Breast epithelium (tissue), 4 donors: ENCODE measurements around the gene ENDOD1. TPM values are rescaled to one million over a fixed set of nuclear protein-coding genes. Genes with fewer than 3 reads are reported as not detected.

Source experiments
- DNase-seq, 2 donors: peaks; one replicate each; pipeline ENCODE4 v3.0.0-alpha.2; 2019; ENCODE audit warnings: low spot score in 2 of 2
- H3K27ac ChIP-seq, 2 donors: fragments of 200-600 bp; sonication (generic) in 1 of 2; one replicate each; pipeline ENCODE4 v1.5.1; 2016 to 2019; ENCODE audit warnings: mild to moderate bottlenecking in 1 of 2
- H3K27me3 ChIP-seq, 2 donors: fragments of 200-600 bp; sonication (generic) in 1 of 2; one replicate each; pipeline versions ENCODE4 v1.5.1 to v1.6.0; 2017 to 2019; ENCODE audit warnings: control low read depth in 1 of 2, mild to moderate bottlenecking in 1 of 2
- H3K36me3 ChIP-seq: fragments of 200-600 bp; one replicate; pipeline ENCODE4 v1.5.1; 2019
- H3K4me1 ChIP-seq, 2 donors: fragments of 200-600 bp; sonication (generic); one replicate each; pipeline ENCODE4 v1.5.1; 2016 to 2019; ENCODE audit warnings: control low read depth in 1 of 2
- H3K4me3 ChIP-seq, 3 donors: fragments of 200-600 bp; sonication (generic); 1 replicate in 2 of 3; 2 replicates in 1 of 3; pipeline ENCODE4 v1.5.1; 2016 to 2019; ENCODE audit warnings: mild to moderate bottlenecking in 3 of 3, moderate library complexity in 2 of 3
- H3K9me3 ChIP-seq, 2 donors: fragments of 200-600 bp; sonication (generic) in 1 of 2; one replicate each; pipeline ENCODE4 v1.5.1; 2016 to 2019; ENCODE audit warnings: control low read depth in 1 of 2
- POLR2A ChIP-seq: fragments of 450-650 bp; IDR thresholded peaks from one replicate; pipeline ENCODE4 v1.6.1; 2016; ENCODE audit warnings: antibody characterized with exemption, mild to moderate bottlenecking, moderate library complexity
- POLR2AphosphoS5 ChIP-seq, 3 donors: sonication (generic); formaldehyde crosslinking; IDR thresholded peaks; one replicate each; pipeline ENCODE4 v1.6.1; 2017; ENCODE audit warnings: antibody characterized with exemption in 3 of 3
- intact Hi-C: fragments of 100-400 bp; cut with DNase I; formaldehyde crosslinking; loops from one replicate; pipeline ENCODE4 v1.15.1; 2023; ENCODE audit warnings: low total_unique reads
- total RNA-seq, 3 donors: library from RNA; depleted of rRNA; stranded (reverse); fragments of >200 nt; gene quantifications; one replicate each; pipeline ENCODE4 v1.1.0, GENCODE V29; 2016
- TF ChIP-seq, protein P1 (sequence below), 3 donors: fragments of 450-650 bp; IDR thresholded peaks; one replicate each; pipeline ENCODE4 v1.5.1; 2016 to 2017; ENCODE audit warnings: antibody characterized with exemption in 3 of 3, mild to moderate bottlenecking in 3 of 3, moderate library complexity in 3 of 3

Gene ENDOD1
- total RNA-seq, 3 donors from 2014 or later, result 19.7 to 49.8 (median 48.7) TPM

DNA sequence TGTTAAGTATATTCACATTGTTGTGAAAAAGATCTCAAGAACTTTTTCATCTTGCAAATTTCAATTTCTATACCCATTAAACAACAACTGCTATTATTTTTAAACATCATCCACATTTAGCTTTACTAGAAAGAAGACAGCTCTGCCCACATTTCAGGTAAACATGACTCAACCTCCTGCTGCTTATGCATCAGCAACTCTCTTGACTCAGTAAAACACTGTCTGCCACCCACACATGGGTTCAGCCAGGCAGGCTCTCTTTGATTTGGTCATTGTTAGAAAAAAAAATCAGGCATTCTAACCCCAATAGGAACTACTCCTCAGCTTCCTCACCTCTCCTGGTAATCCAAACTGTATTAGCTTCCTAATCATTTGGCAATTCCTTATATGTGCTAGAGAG lies 5.1 kb upstream of the ENDOD1 start:
- H3K9me3 ChIP-seq, result no peaks in the 10 kb centered on the region
- DNase-seq, result no peak
- TF ChIP-seq POLR2AphosphoS5 (IDR thresholded peaks at IDR 0.05), result no peak
- TF ChIP-seq, protein P1, sequence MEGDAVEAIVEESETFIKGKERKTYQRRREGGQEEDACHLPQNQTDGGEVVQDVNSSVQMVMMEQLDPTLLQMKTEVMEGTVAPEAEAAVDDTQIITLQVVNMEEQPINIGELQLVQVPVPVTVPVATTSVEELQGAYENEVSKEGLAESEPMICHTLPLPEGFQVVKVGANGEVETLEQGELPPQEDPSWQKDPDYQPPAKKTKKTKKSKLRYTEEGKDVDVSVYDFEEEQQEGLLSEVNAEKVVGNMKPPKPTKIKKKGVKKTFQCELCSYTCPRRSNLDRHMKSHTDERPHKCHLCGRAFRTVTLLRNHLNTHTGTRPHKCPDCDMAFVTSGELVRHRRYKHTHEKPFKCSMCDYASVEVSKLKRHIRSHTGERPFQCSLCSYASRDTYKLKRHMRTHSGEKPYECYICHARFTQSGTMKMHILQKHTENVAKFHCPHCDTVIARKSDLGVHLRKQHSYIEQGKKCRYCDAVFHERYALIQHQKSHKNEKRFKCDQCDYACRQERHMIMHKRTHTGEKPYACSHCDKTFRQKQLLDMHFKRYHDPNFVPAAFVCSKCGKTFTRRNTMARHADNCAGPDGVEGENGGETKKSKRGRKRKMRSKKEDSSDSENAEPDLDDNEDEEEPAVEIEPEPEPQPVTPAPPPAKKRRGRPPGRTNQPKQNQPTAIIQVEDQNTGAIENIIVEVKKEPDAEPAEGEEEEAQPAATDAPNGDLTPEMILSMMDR (IDR thresholded peaks at IDR 0.05), result no peak
- TF ChIP-seq POLR2A, result no peak
- no peak overlapping the region for H3K27ac ChIP-seq
- intact Hi-C loops, result no loop called here
- no peaks in the 10 kb centered on the region for H3K27me3 ChIP-seq
- no peaks in the 10 kb centered on the region for H3K4me1 ChIP-seq
- no peaks in the 10 kb centered on the region for H3K36me3 ChIP-seq
- H3K4me3 ChIP-seq, result no peak overlapping the region

DNA sequence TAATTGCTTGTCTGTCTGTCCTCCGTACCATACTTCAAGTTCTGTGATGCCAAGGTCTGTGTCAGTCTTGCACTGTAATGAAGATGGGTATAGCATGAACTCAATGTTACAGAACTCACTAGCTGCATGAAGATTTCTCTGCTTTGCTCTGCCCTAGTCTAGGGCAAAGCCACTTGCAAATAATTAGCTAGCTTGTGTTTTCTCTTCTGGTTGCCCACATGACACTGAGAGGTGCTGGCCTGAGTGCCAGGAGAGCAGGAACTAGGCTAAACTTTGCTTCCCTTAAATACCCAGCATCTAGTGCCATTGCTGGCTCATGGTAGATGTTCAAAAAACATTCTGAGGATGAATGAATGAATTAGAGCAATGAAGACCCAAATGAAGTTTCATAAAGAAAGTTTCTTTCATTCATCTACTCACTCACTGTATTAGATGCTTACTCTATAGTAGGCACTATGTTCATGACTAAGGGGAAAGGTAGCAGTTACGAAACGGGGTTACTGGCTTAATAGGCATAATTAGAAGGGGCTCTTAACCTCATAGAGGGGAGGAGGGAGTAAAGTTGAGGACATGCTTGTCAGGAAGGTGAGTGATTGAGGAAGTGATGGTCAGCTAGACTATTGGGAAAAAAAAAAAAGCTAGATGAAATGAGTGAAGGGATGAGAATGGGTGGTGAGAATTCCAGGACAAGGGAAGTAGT lies 4.4 kb upstream of the ENDOD1 start:
- Histone ChIP-seq H3K27ac (no peak overlapping the region), H3K36me3 (no peaks in the 10 kb centered on the region), H3K9me3 (no peaks in the 10 kb centered on the region), H3K4me3 (no peak overlapping the region), H3K4me1 (no peaks in the 10 kb centered on the region), H3K27me3 (no peaks in the 10 kb centered on the region)
- no peak for DNase-seq
- intact Hi-C loops, result no loop called here
- TF ChIP-seq POLR2AphosphoS5 (IDR thresholded peaks at IDR 0.05) (no peak), POLR2A (no peak)
- TF ChIP-seq, protein P1 (IDR thresholded peaks at IDR 0.05), result no peak

DNA sequence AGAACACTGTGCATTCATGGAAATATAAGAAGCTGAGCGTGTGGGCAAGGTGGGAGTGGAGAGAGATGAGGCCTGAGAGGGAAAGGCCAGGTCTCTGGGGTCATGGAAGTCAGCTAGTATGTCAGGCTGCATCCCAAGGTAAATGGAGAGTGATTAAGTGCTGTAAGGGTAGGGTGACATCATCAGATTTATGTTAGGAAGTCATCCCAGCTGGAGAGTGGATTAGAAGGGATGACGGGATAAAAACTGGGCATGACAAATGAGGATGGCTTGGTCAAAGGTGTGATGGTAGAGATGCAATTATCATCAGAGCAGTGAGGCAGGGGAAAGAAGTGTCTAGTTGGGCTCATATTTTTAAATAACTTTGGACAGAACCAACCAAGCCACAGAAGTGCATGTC lies 3.5 kb upstream of the ENDOD1 start:
- Histone ChIP-seq H3K4me3 (no peak overlapping the region), H3K4me1 (peaks cover 0 to 2% of the 10 kb centered on the region in 2 donors), H3K27ac (no peak overlapping the region), H3K27me3 (no peaks in the 10 kb centered on the region), H3K36me3 (no peaks in the 10 kb centered on the region), H3K9me3 (no peaks in the 10 kb centered on the region)
- no peak for TF ChIP-seq POLR2AphosphoS5 (IDR thresholded peaks at IDR 0.05)
- TF ChIP-seq, protein P1 (IDR thresholded peaks at IDR 0.05), result no peak
- intact Hi-C loops, result no loop called here
- no peak for DNase-seq

DNA sequence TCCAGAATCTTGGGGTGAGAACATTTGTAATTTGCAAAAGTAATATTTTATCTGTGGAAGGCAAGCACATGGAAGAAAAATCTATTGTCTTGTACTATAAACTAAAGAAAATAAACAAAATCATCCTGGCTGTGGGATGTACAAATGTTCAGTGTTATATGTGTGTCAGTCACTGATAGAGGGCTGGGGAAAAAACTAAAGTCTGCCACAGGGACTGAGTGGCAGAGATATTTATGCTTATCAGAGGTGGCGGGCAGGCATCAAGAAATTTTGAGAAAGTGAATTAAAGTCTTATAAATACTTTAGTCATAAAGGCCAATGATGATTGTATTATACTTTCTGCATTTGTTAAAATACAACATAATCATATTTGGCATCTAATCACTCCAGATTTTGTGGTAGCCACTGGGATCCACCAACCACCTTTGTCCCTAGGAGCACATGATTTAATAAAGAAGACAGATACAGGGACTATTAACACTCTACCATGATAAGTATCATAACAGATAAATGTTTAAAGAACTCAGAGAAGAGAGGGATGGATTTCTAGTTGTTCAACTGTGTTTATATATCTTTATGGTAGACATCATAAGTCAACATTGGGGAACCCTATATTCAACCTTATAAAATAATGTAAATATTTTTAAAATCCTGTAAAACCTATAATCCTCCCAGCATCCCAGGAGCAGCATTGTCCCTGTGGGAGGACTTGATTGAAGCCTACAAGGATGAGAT lies 2.6 kb upstream of the ENDOD1 start:
- intact Hi-C loops, result no loop called here
- no peaks in the 10 kb centered on the region for H3K9me3 ChIP-seq
- H3K4me1 ChIP-seq, result peaks cover 3 to 6% of the 10 kb centered on the region in 2 donors
- no peak overlapping the region for H3K4me3 ChIP-seq
- H3K27ac ChIP-seq, result no peak overlapping the region
- no peaks in the 10 kb centered on the region for H3K36me3 ChIP-seq
- no peaks in the 10 kb centered on the region for H3K27me3 ChIP-seq
- TF ChIP-seq POLR2AphosphoS5 (IDR thresholded peaks at IDR 0.05), result no peak
- TF ChIP-seq POLR2A, result no peak
- TF ChIP-seq, protein P1 (IDR thresholded peaks at IDR 0.05), result no peak
- DNase-seq, result no peak

DNA sequence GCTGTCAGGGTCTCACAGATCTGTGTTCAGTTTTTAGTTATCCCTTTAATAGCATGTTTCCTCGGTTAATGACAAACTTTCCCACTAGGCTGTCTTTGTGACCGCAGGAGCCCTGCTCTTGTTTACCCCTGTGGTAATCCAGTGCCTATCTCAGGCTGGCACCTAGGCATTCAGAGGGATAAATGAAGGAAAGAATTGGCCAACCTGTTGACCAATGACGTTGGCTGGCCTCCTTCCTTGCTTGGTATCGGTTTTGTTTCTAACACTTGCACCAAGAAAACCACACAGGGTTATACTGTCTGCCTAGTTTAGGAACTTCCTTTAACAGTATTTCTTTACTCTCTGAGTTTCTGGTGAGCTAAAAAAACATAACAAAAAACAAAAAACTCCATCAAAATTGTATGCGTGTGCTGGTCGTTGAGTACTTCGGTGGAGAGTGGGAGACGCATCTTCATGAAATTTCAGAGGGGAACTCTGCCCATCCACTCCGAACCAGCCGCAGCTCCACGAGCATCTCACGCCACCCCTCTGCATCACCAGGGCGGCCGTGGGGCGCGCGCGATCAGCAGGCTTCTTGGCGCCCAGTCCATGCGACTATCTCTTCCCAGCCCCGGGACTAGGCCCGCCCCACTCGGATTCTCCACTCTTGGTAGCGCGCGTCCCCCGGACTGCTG lies 563 bp upstream of the ENDOD1 start:
- DNase-seq, result peak in 1 of 2 donors; percentile 40
- H3K27me3 ChIP-seq, result no peaks in the 10 kb centered on the region
- H3K27ac ChIP-seq, result peak overlapping the region; percentile 89 to 93
- peak; percentile 68 for TF ChIP-seq POLR2A
- TF ChIP-seq, protein P1 (IDR thresholded peaks at IDR 0.05), result no peak
- H3K36me3 ChIP-seq, result no peaks in the 10 kb centered on the region
- no peaks in the 10 kb centered on the region for H3K9me3 ChIP-seq
- intact Hi-C loops, result no loop called here
- H3K4me3 ChIP-seq, result peak overlapping the region; percentile 71 to 92 (median 82)
- H3K4me1 ChIP-seq, result peaks cover 3 to 7% of the 10 kb centered on the region in 2 donors
